ENCODE measurements around the gene CDS2.

DNA sequence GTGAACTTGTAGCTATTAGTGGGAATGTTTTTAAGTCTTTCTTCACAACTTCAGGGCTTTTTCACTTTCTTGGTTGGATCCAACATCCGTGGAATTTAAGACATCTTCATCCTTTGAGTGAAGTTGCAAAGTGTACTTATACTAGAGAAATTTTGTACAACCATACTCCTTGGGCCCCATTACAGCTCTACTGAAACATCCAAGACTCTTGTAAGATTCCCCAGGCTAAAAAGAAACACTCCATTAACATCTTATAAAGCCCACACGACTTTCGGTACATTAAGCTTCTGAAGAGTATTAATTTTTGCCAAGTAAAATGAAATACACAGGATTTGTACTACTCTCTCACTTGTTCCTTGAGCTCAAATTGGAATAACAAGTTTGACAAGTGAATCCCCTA lies 12.4 kb upstream of the CDS2 start:
- no peak for TF ChIP-seq POLR2AphosphoS5 (IDR thresholded peaks at IDR 0.05)
- no peak for TF ChIP-seq POLR2A (IDR thresholded peaks at IDR 0.05)
- TF ChIP-seq, protein P1, sequence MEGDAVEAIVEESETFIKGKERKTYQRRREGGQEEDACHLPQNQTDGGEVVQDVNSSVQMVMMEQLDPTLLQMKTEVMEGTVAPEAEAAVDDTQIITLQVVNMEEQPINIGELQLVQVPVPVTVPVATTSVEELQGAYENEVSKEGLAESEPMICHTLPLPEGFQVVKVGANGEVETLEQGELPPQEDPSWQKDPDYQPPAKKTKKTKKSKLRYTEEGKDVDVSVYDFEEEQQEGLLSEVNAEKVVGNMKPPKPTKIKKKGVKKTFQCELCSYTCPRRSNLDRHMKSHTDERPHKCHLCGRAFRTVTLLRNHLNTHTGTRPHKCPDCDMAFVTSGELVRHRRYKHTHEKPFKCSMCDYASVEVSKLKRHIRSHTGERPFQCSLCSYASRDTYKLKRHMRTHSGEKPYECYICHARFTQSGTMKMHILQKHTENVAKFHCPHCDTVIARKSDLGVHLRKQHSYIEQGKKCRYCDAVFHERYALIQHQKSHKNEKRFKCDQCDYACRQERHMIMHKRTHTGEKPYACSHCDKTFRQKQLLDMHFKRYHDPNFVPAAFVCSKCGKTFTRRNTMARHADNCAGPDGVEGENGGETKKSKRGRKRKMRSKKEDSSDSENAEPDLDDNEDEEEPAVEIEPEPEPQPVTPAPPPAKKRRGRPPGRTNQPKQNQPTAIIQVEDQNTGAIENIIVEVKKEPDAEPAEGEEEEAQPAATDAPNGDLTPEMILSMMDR (IDR thresholded peaks at IDR 0.05), result no peak

Data from prostate gland (tissue), 2 donors.